K562 (cell line): ENCODE results near the gene KRT71. TPM values are rescaled to one million over a fixed set of nuclear protein-coding genes. Genes with fewer than 3 reads are reported as not detected.

Source experiments
- ATAC-seq: fragments of 200-7000 bp; cut with Tn5 transposase; 3 replicates; pipeline ENCODE4 v1.9.1; 2020; ENCODE audit warnings: moderate library complexity
- BruUV-seq: library from RNA; stranded (reverse); fragments of 400-500 nt; replicated peaks from 2 replicates; lab custom pipeline; 2021; lab: Mats Ljungman, UMichigan
- CTCF ChIA-PET: fragments of 300-600 bp; formaldehyde crosslinking; extraction: SDS; loops from one replicate; lab custom pipeline; 2021; ENCODE audit warnings: low intra/inter-chr PET ratio; lab: Yijun Ruan, JAX
- POLR2A ChIA-PET: fragments of 300-600, 350-650 bp; sonication (Branson Sonifier 250); formaldehyde crosslinking; extraction: SDS; loops from one replicate; lab custom pipeline; 2021; ENCODE audit warnings: antibody characterized with exemption, inconsistent platforms; lab: Yijun Ruan, JAX
- DNase-seq, 4 experiments: peaks; one replicate each; pipeline versions ENCODE4 v3.0.0 to v3.0.0-alpha.2; 2011 to 2018; ENCODE audit warnings: low spot score in 3 of 4, mixed read lengths in 3 of 4; ENCODE audit errors: extremely low read depth in 1 of 4
- FAIRE-seq: peaks from 2 replicates; lab custom pipeline; 2011; peaks lifted over from hg19 to GRCh38; lab: Jason Lieb, UNC
- H2AFZ ChIP-seq: 2 replicates; pipeline ENCODE4 v1.6.0; 2011; ENCODE audit warnings: low read depth, low read length, control low read depth, inconsistent platforms
- H3K27ac ChIP-seq: fragments of 200-600 bp; 3 replicates; pipeline ENCODE4 v1.8.0; 2011; ENCODE audit warnings: low read depth, mild to moderate bottlenecking, control low read depth, inconsistent platforms, low read length, moderate library complexity, mixed read lengths; ENCODE audit errors: extremely low read depth
- H3K27me3 ChIP-seq, 2 experiments: fragments of 300-600 bp in 1 of 2; 2 replicates in 1 of 2; 3 replicates in 1 of 2; pipeline versions ENCODE4 v1.6.0 to v1.8.0; 2011; ENCODE audit warnings: inconsistent platforms in 2 of 2, low read length in 2 of 2, mild to moderate bottlenecking in 1 of 2, mixed read lengths in 1 of 2, moderate library complexity in 1 of 2; ENCODE audit not compliant: control insufficient read depth in 2 of 2, insufficient read depth in 2 of 2
- H3K36me3 ChIP-seq: fragments of 300-600 bp; 3 replicates; pipeline ENCODE4 v1.8.0; 2011; ENCODE audit warnings: mild to moderate bottlenecking, low read length, inconsistent platforms; ENCODE audit not compliant: control insufficient read depth, insufficient read depth
- H3K4me1 ChIP-seq, 2 experiments: fragments of 200-600 bp in 1 of 2; replicated peaks in 1 of 2; 2 replicates in 1 of 2; 3 replicates in 1 of 2; pipeline versions ENCODE4 v1.5.1 to v1.8.0; 2011; ENCODE audit warnings: inconsistent platforms in 2 of 2, low read length in 2 of 2, mild to moderate bottlenecking in 1 of 2, mixed read lengths in 1 of 2, moderate library complexity in 1 of 2; ENCODE audit not compliant: control insufficient read depth in 2 of 2, insufficient read depth in 2 of 2
- H3K4me2 ChIP-seq: 2 replicates; pipeline ENCODE4 v1.6.1; 2011; ENCODE audit warnings: low read length, control low read depth, inconsistent platforms, mixed read lengths; ENCODE audit not compliant: insufficient read depth
- H3K4me3 ChIP-seq: fragments of 200-600 bp; sonication (generic), shearing (Covaris generic); 2 replicates; pipeline ENCODE4 v1.5.1; 2016; ENCODE audit warnings: control low read depth, inconsistent platforms
- H3K79me2 ChIP-seq: fragments of 200-600 bp; 3 replicates; pipeline ENCODE4 v1.8.0; 2011; ENCODE audit warnings: low read length, inconsistent platforms; ENCODE audit not compliant: control insufficient read depth, insufficient read depth
- H3K9ac ChIP-seq, 2 experiments: 2 replicates each; pipeline versions ENCODE4 v1.6.0 to v1.6.1; 2011; ENCODE audit warnings: low read depth in 2 of 2, low read length in 2 of 2, control low read depth in 1 of 2, inconsistent platforms in 1 of 2, mild to moderate bottlenecking in 1 of 2, mixed read lengths in 1 of 2; ENCODE audit not compliant: insufficient read depth in 1 of 2
- H3K9me1 ChIP-seq: one replicate; pipeline ENCODE4 v1.6.0; 2011; ENCODE audit warnings: inconsistent platforms, mild to moderate bottlenecking, low read length, moderate library complexity; ENCODE audit not compliant: control insufficient read depth, insufficient read depth
- H3K9me3 ChIP-seq: replicated peaks from 2 replicates; pipeline ENCODE4 v1.5.1; 2011; ENCODE audit warnings: low read depth, low read length, inconsistent platforms; ENCODE audit not compliant: control insufficient read depth, insufficient read depth
- H4K20me1 ChIP-seq: replicated peaks from 2 replicates; pipeline ENCODE4 v1.6.1; 2011; ENCODE audit warnings: low read length, inconsistent platforms, mixed read lengths; ENCODE audit not compliant: control insufficient read depth, insufficient read depth
- CBX1 ChIP-seq: sonication (generic); IDR thresholded peaks from 2 replicates; pipeline ENCODE4 v1.6.1; 2016; ENCODE audit warnings: antibody characterized with exemption, low read depth, mild to moderate bottlenecking
- JUND ChIP-seq, 2 experiments: IDR thresholded peaks; 2 replicates in 1 of 2; 3 replicates in 1 of 2; pipeline ENCODE4 v1.6.1; 2011; ENCODE audit warnings: borderline replicate concordance in 2 of 2, low read depth in 2 of 2, low read length in 2 of 2, improper control_type of control experiment in 1 of 2, missing biosample characterization in 1 of 2, missing genetic modification characterization in 1 of 2, missing genetic modification reagents in 1 of 2
- POLR2B ChIP-seq: fragments of 450-650 bp; IDR thresholded peaks from 2 replicates; pipeline ENCODE4 v1.6.1; 2018; ENCODE audit warnings: low read depth; ENCODE audit not compliant: partially characterized antibody
- POU5F1 ChIP-seq: fragments of 150-350 bp; IDR thresholded peaks from 2 replicates; pipeline ENCODE4 v1.6.1; 2014; ENCODE audit warnings: borderline replicate concordance, low read length, low read depth, mild to moderate bottlenecking; ENCODE audit not compliant: partially characterized antibody
- RNF219 ChIP-seq: fragments of 250-450 bp; sonication (Bioruptor Pico); IDR thresholded peaks from 2 replicates; pipeline ENCODE4 v1.5.0; 2022; ENCODE audit warnings: mild to moderate bottlenecking
- SMARCA5 ChIP-seq: fragments of 450-650 bp; IDR thresholded peaks from 2 replicates; pipeline ENCODE4 v1.6.1; 2016
- SMARCB1 ChIP-seq: IDR thresholded peaks from 2 replicates; pipeline ENCODE4 v1.6.1; 2011; ENCODE audit warnings: improper control_type of control experiment, low read depth; ENCODE audit not compliant: insufficient read length
- SRSF7 ChIP-seq: fragments of 200-400 bp; formaldehyde crosslinking; optimal IDR thresholded peaks from 2 replicates; pipeline ENCODE3; 2017; ENCODE audit warnings: mild to moderate bottlenecking, low read depth, low read length
- THAP7 ChIP-seq: fragments of 250-450 bp; sonication (Bioruptor Pico); IDR thresholded peaks from 2 replicates; pipeline ENCODE4 v1.5.0; 2021
- ZFX ChIP-seq: sonication (generic); formaldehyde crosslinking; IDR thresholded peaks from 2 replicates; pipeline ENCODE4 v1.8.0; 2022; ENCODE audit warnings: mild to moderate bottlenecking, missing genetic modification reagents, moderate library complexity
- ZZZ3 ChIP-seq: fragments of 450-650 bp; IDR thresholded peaks from 2 replicates; pipeline ENCODE4 v1.6.1; 2016; ENCODE audit warnings: antibody characterized with exemption, mild to moderate bottlenecking, moderate library complexity
- WGBS: fragments of 100-300 bp; shearing (Covaris generic); methylation state at CpG from one replicate; pipeline ENCODE4 v1.1.6; 2016; ENCODE audit warnings: low coverage, mixed read lengths; ENCODE audit not compliant: insufficient coverage; ENCODE audit errors: missing lambda C conversion rate; 5-methylcytosine and 5-hydroxymethylcytosine counted together
- in situ Hi-C: fragments of 300-500 bp; cut with MboI; formaldehyde crosslinking; loops from 4 replicates; pipeline ENCODE4 v1.15.0; 2018; ENCODE audit warnings: inconsistent platforms, mixed read lengths
- intact Hi-C: fragments of 100-400 bp; cut with micrococcal nuclease; formaldehyde crosslinking; loops from 2 replicates; pipeline ENCODE4 v1.14.2; 2022
- polyA plus RNA-seq, 8 experiments: library from polyadenylated mRNA; depleted of rRNA in 4 of 8; stranded (reverse) in 5 of 8; unstranded in 3 of 8; fragments of >200 nt; fragmentation: Nextera tagmentation in 2 of 8; fragmentation: Illumina TruSeq in 1 of 8; extraction: Ambion mirVana in 2 of 8; extraction: Trizol in 1 of 8; gene quantifications; 2 replicates each; pipeline versions ENCODE4 v1.2.1 to v1.2.3, GENCODE V29; 2011 to 2014; ENCODE audit warnings: inconsistent platforms in 1 of 8, missing spikeins in 1 of 8
- total RNA-seq, 7 experiments: library from RNA; depleted of rRNA in 6 of 7; stranded (reverse); fragments of >200 nt in 6 of 7; fragmentation: Illumina TruSeq in 2 of 7; extraction: Trizol in 2 of 7; gene quantifications; 2 replicates each; pipeline versions ENCODE4 v1.2.1 to v1.2.3, GENCODE V29; 2011 to 2021; ENCODE audit warnings: low replicate concordance in 1 of 7

KRT71 gene
- total and polyA plus RNA-seq, 9 of the 15 experiments (the other 6 are each of a cell fraction or from before 2014, with no cell fraction given) = not detected

GRCh38 chr12:52557476-52557875 is 4.5 kb upstream of the KRT71 start (continued):
- TF ChIP-seq JUND (IDR thresholded peaks at IDR 0.05; ENCODE audit: borderline replicate concordance, low read depth, low read length) (no peak), JUND (tag; IDR thresholded peaks at IDR 0.05; ENCODE audit: borderline replicate concordance, low read depth, low read length) (no peak), CBX1 (no peak)

GRCh38 chr12:52555577-52555976 is 2.6 kb upstream of the KRT71 start:
- ChIA-PET POLR2A (no interaction called here), CTCF (no interaction called here)
- ATAC-seq = no peak
- H3K4me2 ChIP-seq = no peak overlapping the region
- no peak overlapping the region for H3K4me3 ChIP-seq
- H2AFZ ChIP-seq = no peak overlapping the region
- no peaks in the 10 kb centered on the region for H3K4me1 ChIP-seq
- no peak for DNase-seq
- BruUV-seq = no TSS peak
- no peaks in the 10 kb centered on the region for H3K79me2 ChIP-seq
- in situ Hi-C loops = no loop called here
- intact Hi-C loops = no loop called here
- H3K27ac ChIP-seq = no peak overlapping the region
- H3K27me3 ChIP-seq = peaks cover 3 to 44% of the 10 kb centered on the region in 2 experiments; a peak in 3 of 5 replicates
- FAIRE-seq = no peak
- no peaks in the 10 kb centered on the region for H3K9me1 ChIP-seq
- no peaks in the 10 kb centered on the region for H3K36me3 ChIP-seq
- H3K9ac ChIP-seq = no peak overlapping the region
- WGBS = 1% methylated on average over 6 of the region's 6 CpGs
- H4K20me1 ChIP-seq = peaks cover 6% of the 10 kb centered on the region; the same call in 1 of the 2 replicates
- no peaks in the 10 kb centered on the region for H3K9me3 ChIP-seq
- TF ChIP-seq POU5F1 = no peak
- TF ChIP-seq SRSF7 = no peak
- TF ChIP-seq JUND (IDR thresholded peaks at IDR 0.05; ENCODE audit: borderline replicate concordance, low read depth, low read length) = no peak
- TF ChIP-seq JUND (tag; IDR thresholded peaks at IDR 0.05; ENCODE audit: borderline replicate concordance, low read depth, low read length) = no peak
- TF ChIP-seq SMARCA5 = no peak
- no peak for TF ChIP-seq THAP7 (CRISPR knock-in tag)
- TF ChIP-seq RNF219 (CRISPR knock-in tag) = no peak
- TF ChIP-seq POLR2B = no peak
- TF ChIP-seq ZZZ3 = no peak
- no peak for TF ChIP-seq ZFX (CRISPR knock-in tag)
- no peak for TF ChIP-seq SMARCB1
- TF ChIP-seq, all 486 proteins: peak for 0
